HG03025 (cell line): ENCODE data around the gene CYFIP1.
"Not testable (repeated sequence)": the region's sequence is repeated elsewhere in the genome, so short reads cannot be mapped to it uniquely, and the experiment has no call there.

Source experiments
- ATAC-seq: cut with Tn5 transposase; IDR thresholded peaks from one replicate; pipeline ENCODE4 v1.9.1; 2021; ENCODE audit warnings: mild to moderate bottlenecking, moderate library complexity; ENCODE audit not compliant: unreplicated experiment, low FRiP score

Gene CYFIP1

DNA sequence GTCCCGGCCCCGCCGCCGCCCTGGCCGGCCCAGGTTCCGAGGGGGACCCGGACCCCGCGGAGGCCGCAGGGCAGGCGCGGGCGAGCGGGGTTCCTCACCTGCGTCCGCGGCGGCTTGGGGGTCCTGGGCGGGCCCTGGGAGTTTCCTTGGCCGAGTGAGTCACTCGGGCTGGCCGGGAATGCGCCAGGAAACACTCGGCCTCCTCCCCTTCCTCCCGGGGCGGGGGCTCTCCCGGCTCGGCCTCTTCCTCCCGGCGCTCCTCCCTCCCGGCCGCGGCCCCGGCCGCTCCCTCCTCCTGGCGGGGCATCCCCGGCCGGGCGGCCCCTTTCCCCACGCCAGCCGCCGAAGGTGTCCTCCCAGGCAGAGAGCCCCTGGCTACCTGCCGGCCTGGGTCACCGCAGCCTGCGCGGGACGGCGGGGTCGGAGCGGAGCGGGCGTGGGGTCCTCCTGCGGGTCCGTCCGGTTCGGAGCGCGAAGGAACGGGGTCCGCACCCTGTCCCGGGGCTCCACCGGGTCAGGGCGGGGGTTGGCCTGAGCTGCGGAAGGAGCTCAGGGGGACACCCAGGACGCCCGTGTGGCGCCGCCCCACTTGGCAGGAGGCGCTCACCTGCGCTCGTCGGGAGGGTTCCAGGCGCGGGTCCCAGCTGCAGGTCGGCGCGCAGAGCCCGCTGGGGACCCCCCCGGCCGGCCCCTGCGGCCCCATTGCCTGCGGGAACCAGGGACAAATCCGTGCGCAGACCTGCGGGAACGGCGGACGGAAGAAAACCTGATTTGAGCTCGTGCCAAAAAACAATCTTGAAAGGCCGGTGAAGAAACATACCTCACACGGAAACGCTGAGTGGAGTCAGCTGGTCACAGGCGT, at the start of gene CYFIP1:
TSS of gene CYFIP1 (minus strand) at position 180 of the 862 bp plus-strand sequence. CDS start 33,083 bp downstream, outside the sequence.
- peak; percentile 74 for ATAC-seq

- no peak for ATAC-seq
Measured at GRCh38 chr15:23026218-23026617, 46.0 kb upstream of the CYFIP1 start.

GRCh38 chr15:23022156-23022555, 42.0 kb upstream of the CYFIP1 start:
- ATAC-seq, result no peak

GRCh38 chr15:23014394-23015000, 34.3 kb upstream of the CYFIP1 start:
- ATAC-seq, result no peak

- ATAC-seq, result no peak
Measured at GRCh38 chr15:23013681-23014080, 33.5 kb upstream of the CYFIP1 start.

GRCh38 chr15:23012616-23013015, 32.4 kb upstream of the CYFIP1 start:
- not testable (repeated sequence) for ATAC-seq

- no peak for ATAC-seq
Measured at GRCh38 chr15:23003736-23004135, 23.6 kb upstream of the CYFIP1 start.

- ATAC-seq, result no peak
Measured at GRCh38 chr15:23002920-23003319, 22.8 kb upstream of the CYFIP1 start.

GRCh38 chr15:22995795-22996194, 15.6 kb upstream of the CYFIP1 start:
- ATAC-seq, result no peak

DNA sequence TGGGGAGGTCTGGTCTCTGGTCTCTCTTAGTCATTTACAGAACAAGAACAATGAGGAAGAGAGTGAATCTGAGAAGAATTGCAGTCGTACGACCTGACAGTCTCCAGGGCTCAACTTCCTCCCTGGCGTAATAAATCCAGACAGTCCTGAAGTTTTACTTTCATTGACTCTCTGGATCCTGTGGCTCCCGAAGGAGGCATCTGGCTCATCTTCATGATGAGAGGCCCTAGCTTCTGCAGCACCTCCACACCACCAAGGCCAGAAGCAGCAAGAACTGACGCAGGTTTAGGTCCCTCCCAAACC, 11.8 kb upstream of the CYFIP1 start:
- ATAC-seq, result no peak

GRCh38 chr15:22989576-22990477, 9.7 kb upstream of the CYFIP1 start:
- ATAC-seq, result no peak

DNA sequence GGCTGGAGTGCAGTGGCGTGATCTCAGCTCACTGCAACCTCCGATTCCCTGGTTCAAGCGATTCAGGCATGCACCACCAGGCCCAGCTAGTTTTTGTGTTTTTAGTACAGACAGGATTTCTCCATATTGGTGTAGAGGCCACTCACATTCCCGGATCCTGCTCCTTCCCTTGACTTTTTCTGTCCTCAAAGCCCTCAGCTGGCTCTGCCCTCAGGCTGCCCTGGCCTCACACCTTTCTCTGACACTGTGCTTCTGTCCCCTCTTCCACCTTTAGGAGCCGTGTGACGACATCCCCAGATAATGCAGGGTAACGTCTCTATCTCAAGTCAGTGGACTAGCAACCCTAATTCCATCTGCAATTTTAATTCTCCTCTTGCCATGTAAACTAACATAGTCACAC, 8.6 kb upstream of the CYFIP1 start:
- ATAC-seq, result no peak

GRCh38 chr15:22981931-22982330, 1.8 kb upstream of the CYFIP1 start:
- ATAC-seq, result not testable (repeated sequence)

- no peak for ATAC-seq
Measured at GRCh38 chr15:22981051-22981840, 1.1 kb upstream of the CYFIP1 start.

- ATAC-seq, result peak; percentile 43
Measured at GRCh38 chr15:22979238-22980188, 655 bp downstream of the CYFIP1 start.

GRCh38 chr15:22978691-22979237, 1.4 kb downstream of the CYFIP1 start:
- peak; percentile 40 for ATAC-seq

DNA sequence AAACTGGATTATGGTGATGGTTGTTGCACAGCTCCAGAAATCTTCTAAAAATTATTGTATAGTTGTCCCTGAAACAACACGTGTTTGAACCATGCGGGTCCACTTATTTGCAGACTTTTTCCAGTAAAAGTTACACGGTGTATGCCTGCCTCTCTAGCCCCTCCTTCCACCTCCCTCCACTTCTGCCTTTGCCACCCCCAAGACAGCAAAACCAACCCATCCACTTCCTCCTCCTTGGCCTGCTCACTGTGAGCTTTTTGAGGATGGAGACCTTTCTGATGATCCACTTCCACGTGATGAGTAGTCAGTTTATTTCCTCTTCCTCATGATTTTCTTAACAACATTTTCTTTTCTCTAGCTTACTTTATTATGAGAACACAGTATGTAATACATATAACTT, 5.4 kb downstream of the CYFIP1 start:
- no peak for ATAC-seq

- ATAC-seq, result no peak
Measured at GRCh38 chr15:22973987-22974386, 6.2 kb downstream of the CYFIP1 start.

DNA sequence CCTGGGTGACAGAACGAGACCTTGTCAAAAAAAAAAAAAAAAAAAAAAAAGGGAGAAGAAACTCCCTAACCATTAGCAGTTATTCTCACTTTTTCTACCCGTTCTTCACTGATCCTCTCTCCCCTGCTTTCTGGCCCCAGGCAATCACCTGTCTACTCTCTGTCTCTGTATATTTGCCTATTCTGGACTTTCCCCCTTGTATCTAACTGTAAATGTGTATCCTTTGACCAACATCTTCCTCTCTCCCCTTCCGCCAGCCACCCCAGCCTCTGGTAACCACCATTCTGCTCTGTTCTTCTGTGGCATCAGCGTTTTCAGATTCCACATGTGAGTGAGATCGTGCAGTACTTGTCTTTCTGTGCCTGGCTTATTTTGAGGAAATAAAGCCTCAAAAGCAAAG, 6.9 kb downstream of the CYFIP1 start:
- no peak for ATAC-seq
